Adrenal gland (tissue), 12 donors: ENCODE measurements around the gene BLTP1. TPM values are rescaled to one million over a fixed set of nuclear protein-coding genes. Genes with fewer than 3 reads are reported as not detected.

Experiments used
- DNase-seq, 7 donors: peaks; one replicate each; pipeline ENCODE4 v3.0.0-alpha.2; 2019 to 2020
- H3K27ac ChIP-seq, 5 donors: fragments of 200-600 bp; sonication (generic) in 4 of 5; 1 replicate in 3 of 5; 2 replicates in 2 of 5; pipeline versions ENCODE4 v1.5.1 to v1.8.0; 2016 to 2020; ENCODE audit warnings: mild to moderate bottlenecking in 1 of 5
- H3K27me3 ChIP-seq: fragments of 200-600 bp; 2 replicates; pipeline ENCODE4 v1.8.0; 2021
- H3K36me3 ChIP-seq, 2 donors: fragments of 200-600 bp; replicated peaks in 1 of 2; 1 replicate in 1 of 2; 2 replicates in 1 of 2; pipeline versions ENCODE4 v1.5.1 to v1.8.0; 2018 to 2022
- H3K4me1 ChIP-seq, 2 donors: fragments of 200-600 bp; replicated peaks in 1 of 2; 1 replicate in 1 of 2; 2 replicates in 1 of 2; pipeline versions ENCODE4 v1.5.1 to v1.8.0; 2018 to 2021
- H3K4me3 ChIP-seq, 4 donors: fragments of 200-600 bp; sonication (generic) in 3 of 4; one replicate each; pipeline ENCODE4 v1.5.1; 2016 to 2018
- H3K9me3 ChIP-seq, 3 donors: fragments of 200-600 bp; sonication (generic) in 1 of 3; replicated peaks in 1 of 3; 1 replicate in 2 of 3; 2 replicates in 1 of 3; pipeline versions ENCODE4 v1.5.1 to v1.8.0; 2016 to 2021
- POLR2A ChIP-seq, 2 donors: fragments of 450-650 bp; IDR thresholded peaks; one replicate each; pipeline ENCODE4 v1.6.1; 2017; ENCODE audit warnings: antibody characterized with exemption in 2 of 2, mild to moderate bottlenecking in 2 of 2, moderate library complexity in 1 of 2
- WGBS, 4 donors: extraction: QIAGEN DNeasy Blood & Tissue Kit in 2 of 4; methylation state at CpG; one replicate each; pipeline versions ENCODE4 v1.1.5 to v1.1.7; 2013 to 2017; 5-methylcytosine and 5-hydroxymethylcytosine counted together
- intact Hi-C, 2 donors: fragments of 100-400 bp; cut with DNase I; formaldehyde crosslinking; loops; one replicate each; pipeline versions ENCODE4 v1.14.1 to v1.15.0; 2022 to 2023
- polyA plus RNA-seq, 3 donors: library from polyadenylated mRNA; stranded (reverse); fragments of 200-250 nt in 2 of 3; fragments of 350-450 nt in 1 of 3; fragmentation: Illumina TruSeq in 1 of 3; extraction: RNeasy Lipid Tissue Mini Kit (QIAGEN cat#74804) in 1 of 3; gene quantifications; one replicate each; pipeline ENCODE4 v1.2.3, GENCODE V29; 2013 to 2014
- total RNA-seq, 9 donors: library from RNA; depleted of rRNA in 4 of 9; stranded (reverse); fragments of >200 nt in 4 of 9; fragments of 120-200 nt in 1 of 9; fragmentation: NEBNext Ultra II Directional in 1 of 9; extraction: Animal tissue kit (Norgen Biotek cat#: 25700) in 1 of 9; gene quantifications; one replicate each; pipeline versions ENCODE4 v1.1.0 to v1.2.4, GENCODE V29; 2013 to 2023
- TF ChIP-seq, protein P1 (sequence below), 6 experiments: fragments of 450-650 bp in 4 of 6; fragments of 200-600 bp in 2 of 6; sonication (generic) in 1 of 6; IDR thresholded peaks; 1 replicate in 5 of 6; 2 replicates in 1 of 6; pipeline versions ENCODE4 v1.5.1 to v1.8.0; 2016 to 2021; ENCODE audit warnings: antibody characterized with exemption in 6 of 6, mild to moderate bottlenecking in 2 of 6, moderate library complexity in 1 of 6
- donor health status: healthy with polysubstance abuse.
- donor health status: Bipolar disorder and iron deficiency.
- donor health status: DM: yes; HTN: yes; CAD: no.
- donor health status: DM: no; HTN: no; CAD: no.
- donor health status: DM: no; HTN: no; CAD: no.
- donor health status: DM: yes; HTN: yes; CAD: no.

The BLTP1 gene
- total and polyA plus RNA-seq, 12 donors = 20.2 to 112 (median 73.5) TPM

DNA sequence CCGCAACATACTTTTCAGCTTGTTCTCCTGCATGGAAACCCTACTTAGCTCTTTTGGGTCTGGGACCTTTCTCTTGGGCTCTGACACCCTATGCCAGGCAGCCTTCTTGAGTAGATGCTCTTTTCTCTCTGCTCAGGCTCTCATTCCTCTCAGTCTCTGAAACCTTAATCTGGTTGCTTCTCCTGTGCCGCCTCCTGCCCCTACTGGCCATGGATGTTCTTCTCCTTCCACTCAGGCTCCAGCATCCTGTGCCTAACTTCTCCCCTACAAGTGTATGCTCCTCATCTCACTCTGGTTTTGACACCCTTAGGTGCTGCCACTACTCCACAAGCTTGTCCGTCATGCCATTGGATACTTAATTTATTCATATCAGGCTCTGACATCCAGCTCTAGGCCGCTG lies 15.2 kb downstream of the BLTP1 start:
- Histone ChIP-seq H3K9me3 (no peaks in the 10 kb centered on the region), H3K4me1 (peaks cover 0 to 29% of the 10 kb centered on the region in 2 donors), H3K27ac (no peak overlapping the region), H3K27me3 (no peaks in the 10 kb centered on the region), H3K36me3 (no peaks in the 10 kb centered on the region), H3K4me3 (no peak overlapping the region)
- DNase-seq = no peak
- WGBS, 4 donors = 88 to 90% (median 89%) methylated on average over 4 of the region's 4 CpGs
- TF ChIP-seq POLR2A (IDR thresholded peaks at IDR 0.05) = no peak
- TF ChIP-seq, protein P1, sequence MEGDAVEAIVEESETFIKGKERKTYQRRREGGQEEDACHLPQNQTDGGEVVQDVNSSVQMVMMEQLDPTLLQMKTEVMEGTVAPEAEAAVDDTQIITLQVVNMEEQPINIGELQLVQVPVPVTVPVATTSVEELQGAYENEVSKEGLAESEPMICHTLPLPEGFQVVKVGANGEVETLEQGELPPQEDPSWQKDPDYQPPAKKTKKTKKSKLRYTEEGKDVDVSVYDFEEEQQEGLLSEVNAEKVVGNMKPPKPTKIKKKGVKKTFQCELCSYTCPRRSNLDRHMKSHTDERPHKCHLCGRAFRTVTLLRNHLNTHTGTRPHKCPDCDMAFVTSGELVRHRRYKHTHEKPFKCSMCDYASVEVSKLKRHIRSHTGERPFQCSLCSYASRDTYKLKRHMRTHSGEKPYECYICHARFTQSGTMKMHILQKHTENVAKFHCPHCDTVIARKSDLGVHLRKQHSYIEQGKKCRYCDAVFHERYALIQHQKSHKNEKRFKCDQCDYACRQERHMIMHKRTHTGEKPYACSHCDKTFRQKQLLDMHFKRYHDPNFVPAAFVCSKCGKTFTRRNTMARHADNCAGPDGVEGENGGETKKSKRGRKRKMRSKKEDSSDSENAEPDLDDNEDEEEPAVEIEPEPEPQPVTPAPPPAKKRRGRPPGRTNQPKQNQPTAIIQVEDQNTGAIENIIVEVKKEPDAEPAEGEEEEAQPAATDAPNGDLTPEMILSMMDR (IDR thresholded peaks at IDR 0.05) = no peak
- intact Hi-C loops = no loop called here

DNA sequence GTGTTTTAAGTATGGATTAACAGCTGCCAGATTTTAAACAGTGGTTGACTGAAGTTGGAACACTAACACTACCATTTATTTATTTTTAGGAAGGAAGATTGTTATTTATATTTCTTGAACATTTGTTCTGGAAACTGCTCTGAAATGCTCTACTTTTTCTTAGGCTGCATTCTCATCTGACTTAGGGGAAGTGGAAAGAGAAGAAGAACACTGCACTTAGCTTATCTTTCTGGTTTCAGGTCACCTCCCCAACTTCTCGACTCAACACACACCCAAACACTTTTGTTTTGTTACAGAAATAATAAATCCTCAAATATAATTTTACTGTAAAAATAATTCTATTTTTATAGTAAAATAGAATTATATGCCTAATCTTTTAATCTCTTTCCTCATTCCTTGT lies 18.6 kb downstream of the BLTP1 start:
- H3K9me3 ChIP-seq = no peaks in the 10 kb centered on the region
- no peak overlapping the region for H3K4me3 ChIP-seq
- 38 to 60% (median 48%) methylated on average over 1 of the region's 1 CpG for WGBS, 4 donors
- H3K36me3 ChIP-seq = peaks cover 0 to 1% of the 10 kb centered on the region in 2 donors
- TF ChIP-seq POLR2A (IDR thresholded peaks at IDR 0.05) = no peak
- TF ChIP-seq, protein P1 (IDR thresholded peaks at IDR 0.05) = no peak
- no peak for DNase-seq
- intact Hi-C loops = no loop called here
- no peak overlapping the region for H3K27ac ChIP-seq
- H3K27me3 ChIP-seq = no peaks in the 10 kb centered on the region
- H3K4me1 ChIP-seq = peaks cover 0 to 29% of the 10 kb centered on the region in 2 donors

DNA sequence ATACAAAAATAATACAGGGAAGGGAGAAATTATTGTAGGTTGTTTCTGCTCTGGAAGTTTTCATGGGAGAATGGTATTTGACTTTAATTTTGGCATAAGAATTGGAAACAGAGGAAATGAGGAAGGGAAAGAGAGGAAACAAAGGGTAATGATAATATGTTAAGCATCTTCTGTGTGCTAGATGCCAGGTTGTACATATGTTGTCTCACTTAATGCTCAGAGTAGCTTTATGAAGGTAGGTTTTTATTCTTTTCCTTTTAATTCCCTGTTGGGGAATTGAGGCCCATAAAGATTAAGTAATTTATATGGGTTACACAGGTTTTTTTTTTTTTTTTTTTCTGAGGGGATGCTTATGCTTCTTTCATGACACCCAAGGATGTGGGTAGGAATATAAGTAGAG lies 19.2 kb downstream of the BLTP1 start:
- TF ChIP-seq, protein P1 (IDR thresholded peaks at IDR 0.05) = no peak
- TF ChIP-seq POLR2A (IDR thresholded peaks at IDR 0.05) = no peak
- no peak overlapping the region for H3K4me3 ChIP-seq
- H3K36me3 ChIP-seq = peaks cover 0 to 5% of the 10 kb centered on the region in 2 donors
- H3K27ac ChIP-seq = no peak overlapping the region
- intact Hi-C loops = no loop called here
- no peaks in the 10 kb centered on the region for H3K27me3 ChIP-seq
- no peak for DNase-seq
- H3K9me3 ChIP-seq = no peaks in the 10 kb centered on the region
- peaks cover 0 to 29% of the 10 kb centered on the region in 2 donors for H3K4me1 ChIP-seq

- Histone ChIP-seq H3K9me3 (no peaks in the 10 kb centered on the region), H3K4me3 (no peak overlapping the region), H3K27me3 (no peaks in the 10 kb centered on the region), H3K4me1 (peaks cover 0 to 29% of the 10 kb centered on the region in 2 donors), H3K36me3 (peaks cover 0 to 15% of the 10 kb centered on the region in 2 donors), H3K27ac (no peak overlapping the region)
- WGBS, 4 donors = 96 to 100% (median 99%) methylated on average over 1 of the region's 1 CpG
- intact Hi-C loops = no loop called here
- no peak for DNase-seq
- TF ChIP-seq, protein P1 (IDR thresholded peaks at IDR 0.05) = no peak
- no peak for TF ChIP-seq POLR2A (IDR thresholded peaks at IDR 0.05)
Observed at GRCh38 chr4:122172266-122172665, 20.1 kb downstream of the BLTP1 start.
